Naive thymus-derived CD4-positive, alpha-beta T cell (primary cell): ENCODE measurements around the gene CPNE8. TPM values are rescaled to one million over a fixed set of nuclear protein-coding genes. Genes with fewer than 3 reads are reported as not detected.
A peak's percentile ranks its signal among the peaks of the same experiment; 100 is the strongest.

Experiments used
- ATAC-seq: fragments of 150-1000 bp; cut with Tn5 transposase; 2 replicates; pipeline ENCODE4 v1.10.0; 2021; ENCODE audit warnings: mild to moderate bottlenecking, moderate library complexity
- CTCF ChIA-PET: fragments of 350-600 bp; sonication (Branson Sonifier 250); formaldehyde crosslinking; loops from one replicate; lab custom pipeline; 2021; ENCODE audit warnings: antibody characterized with exemption; lab: Charles Lee
- POLR2A ChIA-PET: fragments of 350-600 bp; sonication (Branson Sonifier 250); formaldehyde crosslinking; loops from one replicate; lab custom pipeline; 2021; ENCODE audit warnings: antibody characterized with exemption, inconsistent platforms; lab: Charles Lee
- DNase-seq, 9 donors: peaks; one replicate each; pipeline versions ENCODE4 v3.0.0 to v3.0.0-alpha.2; 2020 to 2022; ENCODE audit warnings: mixed read lengths in 1 of 9
- H3K27ac ChIP-seq: one replicate; pipeline ENCODE4 v1.7.0; 2013; ENCODE audit warnings: mild to moderate bottlenecking, low read depth, low read length, moderate library complexity
- H3K27me3 ChIP-seq, 2 donors: one replicate each; pipeline ENCODE4 v1.7.0; 2013; ENCODE audit warnings: low read length in 2 of 2, mild to moderate bottlenecking in 2 of 2, moderate library complexity in 2 of 2; ENCODE audit not compliant: control insufficient read depth in 2 of 2, insufficient read depth in 2 of 2
- H3K36me3 ChIP-seq, 3 experiments: 1 replicate in 2 of 3; 2 replicates in 1 of 3; pipeline ENCODE4 v1.7.0; 2013; ENCODE audit warnings: low read length in 3 of 3, mild to moderate bottlenecking in 3 of 3, moderate library complexity in 1 of 3; ENCODE audit not compliant: insufficient read depth in 3 of 3, control insufficient read depth in 2 of 3
- H3K4me1 ChIP-seq, 2 donors: one replicate each; pipeline ENCODE4 v1.7.0; 2013; ENCODE audit warnings: low read length in 2 of 2, mild to moderate bottlenecking in 2 of 2, moderate library complexity in 1 of 2; ENCODE audit not compliant: control insufficient read depth in 2 of 2, insufficient read depth in 2 of 2
- H3K4me3 ChIP-seq: 2 replicates; pipeline ENCODE4 v1.7.0; 2013; ENCODE audit warnings: mild to moderate bottlenecking, low read length
- H3K9me3 ChIP-seq, 3 experiments: 1 replicate in 2 of 3; 2 replicates in 1 of 3; pipeline ENCODE4 v1.7.0; 2013; ENCODE audit warnings: low read length in 3 of 3; ENCODE audit not compliant: control insufficient read depth in 2 of 3
- H3K27ac Mint-ChIP-seq, 9 donors: one replicate each; pipeline ENCODE4 v1.8.0; 2020 to 2022; ENCODE audit warnings: mixed read lengths in 9 of 9, mild to moderate bottlenecking in 8 of 9, moderate library complexity in 5 of 9, inconsistent platforms in 2 of 9
- H3K27me3 Mint-ChIP-seq, 5 donors: one replicate each; pipeline ENCODE4 v1.8.0; 2021 to 2022; ENCODE audit warnings: mixed read lengths in 5 of 5, mild to moderate bottlenecking in 1 of 5
- H3K36me3 Mint-ChIP-seq, 5 donors: one replicate each; pipeline ENCODE4 v1.8.0; 2020 to 2022; ENCODE audit warnings: mixed read lengths in 5 of 5, mild to moderate bottlenecking in 3 of 5, inconsistent platforms in 1 of 5
- H3K4me1 Mint-ChIP-seq, 7 donors: one replicate each; pipeline ENCODE4 v1.8.0; 2020 to 2022; ENCODE audit warnings: mixed read lengths in 7 of 7, mild to moderate bottlenecking in 3 of 7, inconsistent platforms in 1 of 7
- H3K4me3 Mint-ChIP-seq, 10 donors: one replicate each; pipeline ENCODE4 v1.8.0; 2020 to 2022; ENCODE audit warnings: mild to moderate bottlenecking in 10 of 10, mixed read lengths in 10 of 10, moderate library complexity in 6 of 10, inconsistent platforms in 2 of 10
- H3K9me3 Mint-ChIP-seq, 11 donors: one replicate each; pipeline ENCODE4 v1.8.0; 2020 to 2022; ENCODE audit warnings: mixed read lengths in 11 of 11, mild to moderate bottlenecking in 4 of 11, inconsistent platforms in 1 of 11, moderate library complexity in 1 of 11
- intact Hi-C, 2 donors: fragments of 100-400 bp; cut with micrococcal nuclease; formaldehyde crosslinking; loops; one replicate each; pipeline ENCODE4 v1.15.1; 2023
- polyA plus RNA-seq, 2 donors: library from polyadenylated mRNA; unstranded; fragments of 300-500 nt; fragmentation: Illumina TruSeq; gene quantifications; one replicate each; pipeline ENCODE4 v1.2.3, GENCODE V29; 2021
- total RNA-seq, 6 experiments: library from RNA in 5 of 6; stranded (reverse) in 5 of 6; gene quantifications; 1 replicate in 5 of 6; 2 replicates in 1 of 6; pipeline ENCODE4 v1.2.3 and lab custom pipeline; 2021 to 2026

Gene CPNE8
- total and polyA plus RNA-seq, 7 experiments from 2014 or later: 0.77 to 8.8 (median 2.8) TPM

DNA sequence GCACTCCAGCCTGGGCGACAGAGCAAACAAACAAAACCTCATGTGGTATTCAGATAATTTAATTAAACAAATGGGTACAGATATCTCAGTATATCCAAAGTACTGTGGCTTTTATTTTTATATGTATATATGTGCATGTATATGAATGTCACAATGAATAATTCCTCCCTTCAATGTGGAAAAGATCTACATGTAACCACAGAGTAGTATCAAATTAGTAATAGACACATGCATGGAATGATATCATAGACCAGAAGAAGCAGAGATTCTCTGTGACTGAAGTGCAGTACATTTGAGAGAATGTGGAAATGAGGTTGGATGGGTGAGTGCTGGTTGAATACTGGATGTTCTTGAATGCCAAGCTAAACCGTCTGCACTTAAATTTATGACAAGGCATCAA is 222.9 kb downstream of the CPNE8 start:
- Mint-ChIP-seq H3K27ac (no peak overlapping the region), H3K27me3 (no peaks in the 10 kb centered on the region), H3K36me3 (peaks cover 0 to 21% (median 4%) of the 10 kb centered on the region in 5 donors), H3K9me3 (no peaks in the 10 kb centered on the region), H3K4me3 (no peak overlapping the region), H3K4me1 (no peaks in the 10 kb centered on the region)
- ATAC-seq (no peak), DNase-seq (no peak)
- no peaks in the 10 kb centered on the region for H3K4me1 ChIP-seq
- H3K27ac ChIP-seq: no peak overlapping the region
- H3K4me3 ChIP-seq: no peak overlapping the region
- no peaks in the 10 kb centered on the region for H3K36me3 ChIP-seq
- H3K9me3 ChIP-seq: no peaks in the 10 kb centered on the region
- H3K27me3 ChIP-seq: no peaks in the 10 kb centered on the region
- POLR2A ChIA-PET: no interaction called here
- intact Hi-C loops: no loop called here
- CTCF ChIA-PET: no interaction called here

DNA sequence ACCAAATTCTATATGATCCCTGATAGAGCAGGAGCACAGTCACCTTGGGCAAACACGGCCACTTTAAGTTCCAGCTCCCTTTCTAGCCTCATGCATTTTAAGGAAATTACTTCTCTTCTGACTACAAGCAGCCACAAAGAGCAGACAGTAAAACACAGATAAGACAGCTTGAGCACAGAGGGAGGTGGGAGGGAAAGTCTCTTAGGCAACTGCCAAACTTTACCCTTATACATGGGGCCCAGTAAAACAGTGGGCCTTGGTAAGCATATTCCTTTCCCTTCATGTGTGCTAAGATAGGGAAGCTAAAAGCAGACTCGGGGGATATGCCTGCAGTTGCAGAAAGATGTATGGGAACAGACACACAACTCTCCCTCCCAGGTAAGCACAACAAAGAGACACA is 235.9 kb downstream of the CPNE8 start:
- Histone ChIP-seq H3K36me3 (no peaks in the 10 kb centered on the region), H3K4me3 (no peak overlapping the region), H3K27me3 (no peaks in the 10 kb centered on the region), H3K9me3 (no peaks in the 10 kb centered on the region), H3K27ac (no peak overlapping the region), H3K4me1 (no peaks in the 10 kb centered on the region)
- CTCF ChIA-PET: no interaction called here
- Mint-ChIP-seq H3K4me1 (no peaks in the 10 kb centered on the region), H3K9me3 (peaks cover 0 to 2% (median 0%) of the 10 kb centered on the region in 11 donors), H3K27me3 (no peaks in the 10 kb centered on the region), H3K36me3 (peaks cover 0 to 25% (median 0%) of the 10 kb centered on the region in 5 donors), H3K27ac (peak overlapping the region in 1 of 9 donors; percentile 73), H3K4me3 (no peak overlapping the region)
- POLR2A ChIA-PET: no interaction called here
- intact Hi-C loops: no loop called here
- no peak for DNase-seq
- no peak for ATAC-seq

DNA sequence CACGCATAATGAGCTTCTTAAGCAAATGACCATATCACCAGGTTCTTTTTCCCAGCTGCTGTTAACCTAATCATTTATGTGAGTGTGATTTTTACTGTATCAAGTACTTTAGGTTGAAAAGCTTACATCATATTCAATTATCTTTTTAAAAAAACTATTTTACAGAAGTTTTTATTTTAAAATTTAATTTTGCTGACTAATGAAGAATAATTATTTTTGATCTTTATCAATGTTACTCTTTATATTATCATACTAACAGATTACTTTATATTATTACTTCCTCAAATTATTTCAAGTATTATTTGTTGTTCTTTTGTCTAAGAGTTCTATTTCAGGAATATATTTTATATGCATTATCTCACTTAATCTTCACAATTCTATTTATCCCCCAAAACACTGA is 236.3 kb downstream of the CPNE8 start:
- no peaks in the 10 kb centered on the region for H3K9me3 ChIP-seq
- H3K4me3 ChIP-seq: no peak overlapping the region
- no peak for DNase-seq
- H3K9me3 Mint-ChIP-seq: peaks cover 0 to 2% (median 0%) of the 10 kb centered on the region in 11 donors
- no peaks in the 10 kb centered on the region for H3K4me1 Mint-ChIP-seq
- intact Hi-C loops: no loop called here
- no peak overlapping the region for H3K4me3 Mint-ChIP-seq
- no peaks in the 10 kb centered on the region for H3K27me3 ChIP-seq
- no peak for ATAC-seq
- peaks cover 0 to 21% (median 0%) of the 10 kb centered on the region in 5 donors for H3K36me3 Mint-ChIP-seq
- no peaks in the 10 kb centered on the region for H3K27me3 Mint-ChIP-seq
- no peaks in the 10 kb centered on the region for H3K4me1 ChIP-seq
- no peaks in the 10 kb centered on the region for H3K36me3 ChIP-seq
- H3K27ac ChIP-seq: no peak overlapping the region
- ChIA-PET CTCF (no interaction called here), POLR2A (no interaction called here)
- H3K27ac Mint-ChIP-seq: peak overlapping the region in 1 of 9 donors; percentile 73

DNA sequence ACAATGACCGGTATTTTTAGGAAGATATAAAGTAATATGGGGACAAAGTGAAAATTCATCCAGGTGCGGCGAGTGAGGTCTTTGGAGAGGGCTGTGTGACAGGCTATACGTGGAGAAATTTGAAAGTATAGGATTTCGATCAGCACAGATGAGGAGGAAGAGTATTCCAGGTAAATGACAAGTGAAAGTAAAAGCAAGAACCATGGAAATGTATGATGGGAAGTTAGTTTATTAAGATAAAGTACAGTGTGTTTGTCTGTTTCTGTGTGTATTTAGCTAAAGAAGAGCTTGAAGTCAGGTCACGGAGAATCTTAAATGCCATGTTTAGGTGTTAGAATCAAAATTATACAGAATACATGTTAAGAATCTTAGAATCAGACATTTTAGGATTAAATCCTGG is 239.0 kb downstream of the CPNE8 start:
- ATAC-seq: no peak
- ChIA-PET POLR2A (no interaction called here), CTCF (no interaction called here)
- Histone ChIP-seq H3K27me3 (no peaks in the 10 kb centered on the region), H3K9me3 (no peaks in the 10 kb centered on the region), H3K4me1 (no peaks in the 10 kb centered on the region), H3K4me3 (no peak overlapping the region), H3K36me3 (no peaks in the 10 kb centered on the region), H3K27ac (no peak overlapping the region)
- no peak overlapping the region for H3K27ac Mint-ChIP-seq
- peaks cover 0 to 26% (median 13%) of the 10 kb centered on the region in 11 donors for H3K9me3 Mint-ChIP-seq
- no peak overlapping the region for H3K4me3 Mint-ChIP-seq
- H3K36me3 Mint-ChIP-seq: peaks cover 4 to 26% (median 5%) of the 10 kb centered on the region in 5 donors
- no peaks in the 10 kb centered on the region for H3K27me3 Mint-ChIP-seq
- DNase-seq: no peak
- H3K4me1 Mint-ChIP-seq: no peaks in the 10 kb centered on the region
- intact Hi-C loops: no loop called here

DNA sequence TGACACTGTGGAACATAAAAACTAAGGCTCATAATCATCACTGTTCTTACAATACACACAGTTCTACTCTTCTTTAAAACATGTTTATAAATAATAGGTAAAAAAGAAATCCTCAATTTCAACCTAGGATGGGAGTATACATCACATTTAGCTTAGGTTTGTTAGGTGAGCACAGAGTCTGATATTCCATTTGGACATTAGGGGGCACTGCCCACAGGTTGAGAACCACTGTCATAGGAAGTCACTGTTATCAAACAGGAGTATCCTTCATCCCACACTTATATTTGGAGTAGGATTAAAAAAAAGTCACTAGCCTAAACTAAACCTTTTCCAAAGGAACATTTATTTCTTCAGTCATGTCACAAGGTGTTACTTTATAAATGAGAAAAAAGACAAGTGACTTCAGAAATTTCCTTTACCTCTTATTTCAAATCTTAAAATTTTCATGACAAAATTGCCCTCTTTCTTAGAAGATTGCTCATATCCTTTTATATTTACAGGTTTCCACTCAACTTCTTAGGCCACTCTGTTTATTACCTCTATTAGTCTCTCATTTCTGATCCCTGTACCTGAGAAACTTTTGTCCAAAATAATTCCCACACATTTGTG is 240.6 kb downstream of the CPNE8 start:
- no peaks in the 10 kb centered on the region for H3K9me3 ChIP-seq
- POLR2A ChIA-PET: no interaction called here
- intact Hi-C loops: loop anchor here in 1 of 2 donors (2.0 kb wide), 1 partner anchor 438 kb away; no protein-coding TSS in a partner anchor
- H3K4me3 Mint-ChIP-seq: no peak overlapping the region
- H3K4me3 ChIP-seq: no peak overlapping the region
- H3K9me3 Mint-ChIP-seq: peaks cover 0 to 41% (median 16%) of the 10 kb centered on the region in 11 donors
- no peaks in the 10 kb centered on the region for H3K4me1 Mint-ChIP-seq
- ATAC-seq (no peak), DNase-seq (no peak)
- no peaks in the 10 kb centered on the region for H3K36me3 ChIP-seq
- CTCF ChIA-PET: no interaction called here
- H3K27ac Mint-ChIP-seq: no peak overlapping the region
- no peaks in the 10 kb centered on the region for H3K27me3 Mint-ChIP-seq
- no peaks in the 10 kb centered on the region for H3K4me1 ChIP-seq
- no peaks in the 10 kb centered on the region for H3K27me3 ChIP-seq
- peaks cover 4 to 30% (median 5%) of the 10 kb centered on the region in 5 donors for H3K36me3 Mint-ChIP-seq
- H3K27ac ChIP-seq: no peak overlapping the region

DNA sequence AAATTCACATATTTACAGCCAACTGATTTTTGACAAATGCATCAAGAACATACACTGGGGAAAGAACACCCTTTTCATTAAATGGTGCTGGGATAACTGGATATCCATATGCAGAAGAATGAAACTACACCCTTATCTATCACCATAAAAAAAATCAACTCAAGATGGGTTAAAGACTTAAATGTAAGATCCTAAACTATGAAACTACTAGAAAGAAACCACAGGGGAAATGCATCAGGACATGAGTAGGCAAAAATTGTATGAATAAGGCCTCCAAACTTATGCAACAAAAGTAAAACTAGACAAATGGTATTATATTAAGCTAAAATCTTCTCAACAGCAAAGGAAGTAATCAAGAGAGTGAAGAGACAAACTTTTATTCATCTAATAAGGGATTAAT is 242.6 kb downstream of the CPNE8 start:
- no peak for DNase-seq
- Mint-ChIP-seq H3K36me3 (peaks cover 4 to 42% (median 13%) of the 10 kb centered on the region in 5 donors), H3K27me3 (no peaks in the 10 kb centered on the region), H3K4me1 (peaks cover 0 to 4% (median 0%) of the 10 kb centered on the region in 7 donors), H3K27ac (no peak overlapping the region), H3K4me3 (no peak overlapping the region), H3K9me3 (peaks cover 1 to 57% (median 27%) of the 10 kb centered on the region in 11 donors)
- Histone ChIP-seq H3K36me3 (no peaks in the 10 kb centered on the region), H3K4me1 (no peaks in the 10 kb centered on the region), H3K27me3 (no peaks in the 10 kb centered on the region), H3K9me3 (no peaks in the 10 kb centered on the region), H3K27ac (no peak overlapping the region), H3K4me3 (no peak overlapping the region)
- ChIA-PET CTCF (no interaction called here), POLR2A (no interaction called here)
- intact Hi-C loops: no loop called here
- ATAC-seq: no peak

DNA sequence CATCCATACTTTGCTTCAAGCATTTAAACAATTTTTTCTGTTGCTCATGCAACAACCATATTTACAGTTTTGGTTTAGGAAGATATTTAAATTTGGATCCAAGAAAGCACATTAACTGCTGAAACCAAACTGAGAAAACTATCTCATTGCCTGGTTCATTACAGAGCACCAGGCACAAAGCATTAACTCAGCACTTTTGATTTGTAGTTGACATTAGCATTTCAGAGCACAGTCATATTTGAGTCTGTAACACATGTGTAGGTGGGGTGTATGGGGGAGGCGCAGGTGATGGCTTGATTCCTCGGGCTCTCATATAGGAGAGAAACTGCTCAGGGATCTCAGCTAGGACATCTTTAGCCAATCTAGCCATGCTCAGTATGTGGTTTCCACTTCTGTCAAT is 251.7 kb downstream of the CPNE8 start:
- no peaks in the 10 kb centered on the region for H3K4me1 ChIP-seq
- peaks cover 0 to 9% (median 3%) of the 10 kb centered on the region in 11 donors for H3K9me3 Mint-ChIP-seq
- H3K9me3 ChIP-seq: no peaks in the 10 kb centered on the region
- H3K27me3 ChIP-seq: no peaks in the 10 kb centered on the region
- H3K36me3 ChIP-seq: no peaks in the 10 kb centered on the region
- H3K27ac Mint-ChIP-seq: no peak overlapping the region
- no peak overlapping the region for H3K4me3 ChIP-seq
- no peak overlapping the region for H3K4me3 Mint-ChIP-seq
- peaks cover 0 to 3% (median 0%) of the 10 kb centered on the region in 7 donors for H3K4me1 Mint-ChIP-seq
- ChIA-PET CTCF (no interaction called here), POLR2A (no interaction called here)
- DNase-seq (no peak), ATAC-seq (no peak)
- peaks cover 0 to 15% (median 6%) of the 10 kb centered on the region in 5 donors for H3K36me3 Mint-ChIP-seq
- H3K27ac ChIP-seq: no peak overlapping the region
- H3K27me3 Mint-ChIP-seq: no peaks in the 10 kb centered on the region
- intact Hi-C loops: no loop called here
